Neutrophil (primary cell): Measurements from ENCODE around the gene CHST13.

ENCODE experiments used
- H3K27ac ChIP-seq: fragments of 200-600 bp; sonication (generic); 2 replicates; pipeline ENCODE4 v1.5.1; 2016; ENCODE audit warnings: mild to moderate bottlenecking, moderate library complexity
- H3K27me3 ChIP-seq: fragments of 200-600 bp; sonication (generic); 2 replicates; pipeline ENCODE4 v1.6.0; 2016; ENCODE audit warnings: mild to moderate bottlenecking
- H3K36me3 ChIP-seq: fragments of 200-600 bp; sonication (generic); 2 replicates; pipeline ENCODE4 v1.5.1; 2017
- H3K4me1 ChIP-seq, 2 experiments: fragments of 200-600 bp in 1 of 2; sonication (generic) in 1 of 2; 1 replicate in 1 of 2; 2 replicates in 1 of 2; pipeline versions ENCODE4 v1.5.1 to v1.6.1; 2013 to 2016; ENCODE audit warnings: low read depth in 1 of 2, low read length in 1 of 2, mild to moderate bottlenecking in 1 of 2, moderate library complexity in 1 of 2; ENCODE audit not compliant: control insufficient read depth in 1 of 2, insufficient read depth in 1 of 2
- H3K4me3 ChIP-seq, 2 experiments: fragments of 200-600 bp in 1 of 2; sonication (generic) in 1 of 2; 1 replicate in 1 of 2; 2 replicates in 1 of 2; pipeline ENCODE4 v1.5.1; 2013 to 2016; ENCODE audit warnings: low read depth in 1 of 2, low read length in 1 of 2, mild to moderate bottlenecking in 1 of 2, moderate library complexity in 1 of 2
- H3K9me3 ChIP-seq: fragments of 200-600 bp; sonication (generic); 2 replicates; pipeline ENCODE4 v1.5.1; 2016
- CTCF ChIP-seq: fragments of 200-600 bp; sonication (generic); IDR thresholded peaks from 2 replicates; pipeline ENCODE4 v1.5.1; 2016; ENCODE audit warnings: antibody characterized with exemption

Gene CHST13

GRCh38 chr3:126477061-126477380, 46.9 kb upstream of the CHST13 start:
- Histone ChIP-seq H3K27me3 (no peaks in the 10 kb centered on the region), H3K4me3 (peak overlapping the region in 1 of 2 experiments; percentile 82), H3K27ac (no peak overlapping the region), H3K9me3 (no peaks in the 10 kb centered on the region), H3K4me1 (peaks cover 37 to 40% of the 10 kb centered on the region in 2 experiments), H3K36me3 (no peaks in the 10 kb centered on the region)
- no peak for TF ChIP-seq CTCF

GRCh38 chr3:126478581-126479310, 45.2 kb upstream of the CHST13 start:
- Histone ChIP-seq H3K4me3 (no peak overlapping the region), H3K9me3 (no peaks in the 10 kb centered on the region), H3K4me1 (peaks cover 24 to 29% of the 10 kb centered on the region in 2 experiments), H3K36me3 (no peaks in the 10 kb centered on the region), H3K27ac (no peak overlapping the region), H3K27me3 (no peaks in the 10 kb centered on the region)
- TF ChIP-seq CTCF = no peak

GRCh38 chr3:126479642-126480041, 44.3 kb upstream of the CHST13 start:
- no peak for TF ChIP-seq CTCF
- Histone ChIP-seq H3K4me3 (no peak overlapping the region), H3K36me3 (no peaks in the 10 kb centered on the region), H3K4me1 (peaks cover 24 to 29% of the 10 kb centered on the region in 2 experiments), H3K27ac (no peak overlapping the region), H3K9me3 (no peaks in the 10 kb centered on the region), H3K27me3 (no peaks in the 10 kb centered on the region)

GRCh38 chr3:126480206-126480605, 43.7 kb upstream of the CHST13 start:
- no peaks in the 10 kb centered on the region for H3K36me3 ChIP-seq
- H3K4me1 ChIP-seq = peaks cover 25 to 31% of the 10 kb centered on the region in 2 experiments
- H3K9me3 ChIP-seq = no peaks in the 10 kb centered on the region
- H3K4me3 ChIP-seq = no peak overlapping the region
- TF ChIP-seq CTCF = no peak
- no peak overlapping the region for H3K27ac ChIP-seq
- no peaks in the 10 kb centered on the region for H3K27me3 ChIP-seq

GRCh38 chr3:126480861-126481260, 43.1 kb upstream of the CHST13 start:
- TF ChIP-seq CTCF = no peak
- Histone ChIP-seq H3K27me3 (no peaks in the 10 kb centered on the region), H3K9me3 (no peaks in the 10 kb centered on the region), H3K36me3 (no peaks in the 10 kb centered on the region), H3K4me1 (peaks cover 31 to 37% of the 10 kb centered on the region in 2 experiments), H3K4me3 (no peak overlapping the region), H3K27ac (no peak overlapping the region)
